CD4-positive, alpha-beta memory T cell (primary cell): Measurements from ENCODE around the gene CACNA1B. TPM values are rescaled to one million over a fixed set of nuclear protein-coding genes. Genes with fewer than 3 reads are reported as not detected.
"Not testable (repeated sequence)": the region's sequence is repeated elsewhere in the genome, so short reads cannot be mapped to it uniquely, and the experiment has no call there.

ENCODE experiments used
- CTCF ChIA-PET: fragments of 350-600 bp; sonication (Branson Sonifier 250); formaldehyde crosslinking; loops from one replicate; lab custom pipeline; 2021; ENCODE audit warnings: inconsistent platforms; ENCODE audit not compliant: partially characterized antibody; lab: Charles Lee
- POLR2A ChIA-PET: fragments of 350-600 bp; sonication (Branson Sonifier 250); formaldehyde crosslinking; loops from one replicate; lab custom pipeline; 2021; ENCODE audit not compliant: partially characterized antibody; lab: Charles Lee
- DNase-seq, 5 donors: peaks; one replicate each; pipeline versions ENCODE4 v3.0.0 to v3.0.0-alpha.2; 2020 to 2022; ENCODE audit warnings: mixed read lengths in 1 of 5
- H3K27ac ChIP-seq: one replicate; pipeline ENCODE4 v1.7.0; 2013; ENCODE audit warnings: low read depth, low read length
- H3K27me3 ChIP-seq: 2 replicates; pipeline ENCODE4 v1.7.0; 2013; ENCODE audit warnings: mild to moderate bottlenecking, low read length, moderate library complexity; ENCODE audit not compliant: insufficient read depth
- H3K36me3 ChIP-seq: 2 replicates; pipeline ENCODE4 v1.7.0; 2013; ENCODE audit warnings: mild to moderate bottlenecking, low read length, moderate library complexity; ENCODE audit not compliant: insufficient read depth
- H3K4me1 ChIP-seq: 2 replicates; pipeline ENCODE4 v1.7.0; 2013; ENCODE audit warnings: mild to moderate bottlenecking, low read length, moderate library complexity; ENCODE audit not compliant: insufficient read depth
- H3K4me3 ChIP-seq, 2 donors: one replicate each; pipeline ENCODE4 v1.7.0; 2013; ENCODE audit warnings: low read length in 2 of 2, mild to moderate bottlenecking in 1 of 2
- H3K9me3 ChIP-seq, 2 donors: one replicate each; pipeline ENCODE4 v1.7.0; 2013; ENCODE audit warnings: low read length in 2 of 2, control low read depth in 1 of 2; ENCODE audit not compliant: control insufficient read depth in 1 of 2
- H3K27ac Mint-ChIP-seq, 7 donors: one replicate each; pipeline ENCODE4 v1.8.0; 2020 to 2021; ENCODE audit warnings: mixed read lengths in 7 of 7, mild to moderate bottlenecking in 6 of 7, inconsistent platforms in 3 of 7, moderate library complexity in 3 of 7
- H3K27me3 Mint-ChIP-seq, 2 donors: one replicate each; pipeline ENCODE4 v1.8.0; 2020 to 2021; ENCODE audit warnings: mixed read lengths in 2 of 2
- H3K36me3 Mint-ChIP-seq, 2 donors: one replicate each; pipeline ENCODE4 v1.8.0; 2020 to 2021; ENCODE audit warnings: mixed read lengths in 2 of 2, inconsistent platforms in 1 of 2, mild to moderate bottlenecking in 1 of 2
- H3K4me1 Mint-ChIP-seq, 4 donors: one replicate each; pipeline ENCODE4 v1.8.0; 2020 to 2021; ENCODE audit warnings: mixed read lengths in 4 of 4, mild to moderate bottlenecking in 1 of 4
- H3K4me3 Mint-ChIP-seq, 8 donors: one replicate each; pipeline ENCODE4 v1.8.0; 2020 to 2021; ENCODE audit warnings: mixed read lengths in 8 of 8, mild to moderate bottlenecking in 7 of 8, moderate library complexity in 6 of 8, inconsistent platforms in 3 of 8
- H3K9me3 Mint-ChIP-seq, 8 donors: one replicate each; pipeline ENCODE4 v1.8.0; 2020 to 2021; ENCODE audit warnings: mixed read lengths in 8 of 8, mild to moderate bottlenecking in 5 of 8, inconsistent platforms in 3 of 8, moderate library complexity in 1 of 8
- intact Hi-C: fragments of 100-400 bp; cut with micrococcal nuclease; formaldehyde crosslinking; loops from one replicate; pipeline ENCODE4 v1.15.1; 2023
- microRNA-seq: library from miRNA; unstranded; fragments of <30 nt; microRNA quantifications from one replicate; pipeline ENCODE4 v1.2.0, GENCODE V29; 2021; ENCODE audit warnings: borderline replicate concordance, borderline number of aligned reads, borderline microRNAs expressed, mixed read lengths
- polyA plus RNA-seq, 2 donors: library from polyadenylated mRNA; unstranded; fragments of 300-500 nt; fragmentation: Illumina TruSeq; gene quantifications; one replicate each; pipeline ENCODE4 v1.2.3, GENCODE V29; 2021
- total RNA-seq, 2 experiments: library from RNA; stranded (reverse); gene quantifications; one replicate each; pipeline ENCODE4 v1.2.3, GENCODE V29; 2021

The CACNA1B gene
- total and polyA plus RNA-seq, 4 experiments from 2014 or later = not detected

GRCh38 chr9:138166793-138167192, 289.2 kb downstream of the CACNA1B start:
- POLR2A ChIA-PET, H3K27me3 ChIP-seq, H3K27me3 Mint-ChIP-seq, H3K9me3 Mint-ChIP-seq, H3K4me3 Mint-ChIP-seq, H3K4me1 Mint-ChIP-seq, H3K36me3 Mint-ChIP-seq, H3K9me3 ChIP-seq, H3K27ac ChIP-seq, H3K4me1 ChIP-seq, CTCF ChIA-PET, H3K4me3 ChIP-seq, H3K27ac Mint-ChIP-seq, intact Hi-C loops, H3K36me3 ChIP-seq, DNase-seq: not testable (repeated sequence)

Small RNA genes lying within 50 kb of the gene (microRNA-seq; reads per million reads assigned to microRNA genes)
- gene MIR602 = not detected
